ENCODE data around the gene PALMD. TPM values are rescaled to one million over a fixed set of nuclear protein-coding genes. Genes with fewer than 3 reads are reported as not detected.

Gene PALMD
- polyA plus RNA-seq, 3 donors from 2014 or later, result not detected

- DNase-seq, result no peak
- H3K4me3 Mint-ChIP-seq, result no peak overlapping the region
- no peak overlapping the region for H3K27ac Mint-ChIP-seq
- no peaks in the 10 kb centered on the region for H3K27me3 Mint-ChIP-seq (ENCODE audit: low read depth in 3 of 3)
- H3K4me1 Mint-ChIP-seq, result no peaks in the 10 kb centered on the region
- no peaks in the 10 kb centered on the region for H3K36me3 Mint-ChIP-seq
- H3K9me3 Mint-ChIP-seq, result no peaks in the 10 kb centered on the region
These were observed 11.5 kb downstream of the PALMD start for GRCh38 chr1:99657213-99658030.

GRCh38 chr1:99658031-99658290 is 12.0 kb downstream of the PALMD start:
- no peaks in the 10 kb centered on the region for H3K27me3 Mint-ChIP-seq (ENCODE audit: low read depth in 3 of 3)
- no peaks in the 10 kb centered on the region for H3K4me1 Mint-ChIP-seq
- no peaks in the 10 kb centered on the region for H3K9me3 Mint-ChIP-seq
- no peak overlapping the region for H3K4me3 Mint-ChIP-seq
- no peak overlapping the region for H3K27ac Mint-ChIP-seq
- no peaks in the 10 kb centered on the region for H3K36me3 Mint-ChIP-seq
- no peak for DNase-seq

- H3K4me1 Mint-ChIP-seq, result no peaks in the 10 kb centered on the region
- H3K27ac Mint-ChIP-seq, result no peak overlapping the region
- no peak overlapping the region for H3K4me3 Mint-ChIP-seq
- no peak for DNase-seq
- H3K27me3 Mint-ChIP-seq (ENCODE audit: low read depth in 3 of 3), result peaks cover 0 to 4% (median 0%) of the 10 kb centered on the region in 3 donors
- no peaks in the 10 kb centered on the region for H3K36me3 Mint-ChIP-seq
- H3K9me3 Mint-ChIP-seq, result no peaks in the 10 kb centered on the region
These were observed 13.9 kb downstream of the PALMD start for GRCh38 chr1:99659755-99660210.

- no peak overlapping the region for H3K4me3 Mint-ChIP-seq
- H3K27ac Mint-ChIP-seq, result no peak overlapping the region
- no peak for DNase-seq
- H3K36me3 Mint-ChIP-seq, result no peaks in the 10 kb centered on the region
- no peaks in the 10 kb centered on the region for H3K9me3 Mint-ChIP-seq
- H3K27me3 Mint-ChIP-seq (ENCODE audit: low read depth in 3 of 3), result peaks cover 0 to 5% (median 0%) of the 10 kb centered on the region in 3 donors
- H3K4me1 Mint-ChIP-seq, result no peaks in the 10 kb centered on the region
These were observed 14.6 kb downstream of the PALMD start for GRCh38 chr1:99660496-99660895.

DNA sequence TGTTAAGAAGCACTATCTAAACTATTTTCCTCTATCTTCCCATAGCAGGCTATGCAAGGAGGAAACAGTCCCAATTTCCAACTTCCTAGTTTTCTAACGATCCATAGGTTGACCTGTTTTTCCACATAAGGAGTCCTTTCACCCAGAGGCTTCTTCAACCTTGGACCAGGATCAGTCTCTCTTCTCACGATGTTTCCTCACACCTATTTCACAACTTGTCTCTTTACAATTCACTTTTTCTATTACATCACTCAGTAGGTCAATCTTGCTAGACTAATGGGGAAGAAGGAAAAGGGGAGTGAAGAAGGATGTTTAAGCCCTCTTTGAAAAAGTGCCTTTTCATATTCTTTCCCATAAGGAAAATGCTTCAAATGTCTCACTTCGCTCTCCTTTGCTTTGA is 15.9 kb downstream of the PALMD start:
- Mint-ChIP-seq H3K4me1 (no peaks in the 10 kb centered on the region), H3K9me3 (no peaks in the 10 kb centered on the region), H3K36me3 (no peaks in the 10 kb centered on the region), H3K27ac (no peak overlapping the region), H3K27me3 (ENCODE audit: low read depth in 3 of 3) (peaks cover 0 to 5% (median 0%) of the 10 kb centered on the region in 3 donors), H3K4me3 (no peak overlapping the region)
- no peak for DNase-seq

GRCh38 chr1:99662539-99663080 is 16.7 kb downstream of the PALMD start:
- H3K36me3 Mint-ChIP-seq, result no peaks in the 10 kb centered on the region
- no peak overlapping the region for H3K4me3 Mint-ChIP-seq
- no peaks in the 10 kb centered on the region for H3K9me3 Mint-ChIP-seq
- H3K27ac Mint-ChIP-seq, result no peak overlapping the region
- no peaks in the 10 kb centered on the region for H3K4me1 Mint-ChIP-seq
- peaks cover 0 to 8% (median 0%) of the 10 kb centered on the region in 3 donors for H3K27me3 Mint-ChIP-seq (ENCODE audit: low read depth in 3 of 3)
- DNase-seq, result no peak

DNA sequence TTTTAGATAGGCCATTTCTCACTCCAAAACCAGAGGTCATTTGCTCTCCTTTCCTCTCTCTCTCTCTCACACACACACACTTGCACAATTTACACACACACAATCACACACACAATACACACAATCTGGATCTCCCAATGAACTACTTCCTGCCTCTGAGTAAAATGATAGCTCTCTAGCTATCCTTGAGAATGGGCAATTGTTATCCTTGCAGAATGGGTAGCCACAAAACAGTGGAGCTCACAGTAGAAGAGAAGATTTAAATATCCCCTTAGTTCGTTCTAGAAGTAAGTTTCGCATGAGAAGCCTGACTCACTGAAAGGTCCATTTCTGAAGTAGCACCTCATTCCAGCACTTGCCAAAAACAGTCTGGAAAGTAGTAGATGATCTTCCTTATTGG is 17.6 kb downstream of the PALMD start:
- H3K27ac Mint-ChIP-seq, result no peak overlapping the region
- no peak overlapping the region for H3K4me3 Mint-ChIP-seq
- H3K36me3 Mint-ChIP-seq, result no peaks in the 10 kb centered on the region
- peaks cover 0 to 12% (median 1%) of the 10 kb centered on the region in 3 donors for H3K27me3 Mint-ChIP-seq (ENCODE audit: low read depth in 3 of 3)
- no peak for DNase-seq
- H3K9me3 Mint-ChIP-seq, result no peaks in the 10 kb centered on the region
- H3K4me1 Mint-ChIP-seq, result no peaks in the 10 kb centered on the region

- peaks cover 0 to 13% (median 2%) of the 10 kb centered on the region in 3 donors for H3K27me3 Mint-ChIP-seq (ENCODE audit: low read depth in 3 of 3)
- no peak overlapping the region for H3K4me3 Mint-ChIP-seq
- H3K4me1 Mint-ChIP-seq, result no peaks in the 10 kb centered on the region
- DNase-seq, result no peak
- H3K9me3 Mint-ChIP-seq, result no peaks in the 10 kb centered on the region
- H3K36me3 Mint-ChIP-seq, result no peaks in the 10 kb centered on the region
- no peak overlapping the region for H3K27ac Mint-ChIP-seq
These were observed 19.3 kb downstream of the PALMD start for GRCh38 chr1:99665212-99665611.

GRCh38 chr1:99669376-99669775 is 23.5 kb downstream of the PALMD start:
- Mint-ChIP-seq H3K27me3 (ENCODE audit: low read depth in 3 of 3) (peaks cover 0 to 18% (median 2%) of the 10 kb centered on the region in 3 donors), H3K27ac (no peak overlapping the region), H3K4me3 (no peak overlapping the region), H3K9me3 (no peaks in the 10 kb centered on the region), H3K36me3 (no peaks in the 10 kb centered on the region), H3K4me1 (no peaks in the 10 kb centered on the region)
- DNase-seq, result no peak

DNA sequence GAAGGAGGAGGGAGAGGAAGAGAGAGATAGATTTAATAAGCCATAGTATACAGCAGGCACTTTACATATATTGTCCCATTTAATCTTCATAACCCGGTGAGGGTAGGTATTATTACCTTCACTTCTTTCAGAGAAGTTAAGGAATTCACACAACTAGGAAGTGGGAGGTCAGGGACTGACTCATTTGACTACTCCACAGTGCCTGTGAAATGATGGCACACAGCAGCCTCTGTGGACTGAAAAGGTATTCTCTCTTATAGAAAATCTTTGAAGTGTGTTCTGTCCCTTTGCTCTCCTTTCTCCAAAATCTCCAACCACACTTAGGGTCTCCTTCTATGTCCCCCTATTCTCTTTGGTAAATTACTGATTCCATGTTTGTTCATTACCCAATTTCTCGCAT is 23.9 kb downstream of the PALMD start:
- Mint-ChIP-seq H3K36me3 (no peaks in the 10 kb centered on the region), H3K27me3 (ENCODE audit: low read depth in 3 of 3) (peaks cover 0 to 15% (median 2%) of the 10 kb centered on the region in 3 donors), H3K27ac (no peak overlapping the region), H3K4me1 (no peaks in the 10 kb centered on the region), H3K4me3 (no peak overlapping the region), H3K9me3 (no peaks in the 10 kb centered on the region)
- DNase-seq, result no peak

GRCh38 chr1:99670583-99670982 is 24.7 kb downstream of the PALMD start:
- Mint-ChIP-seq H3K27ac (no peak overlapping the region), H3K36me3 (no peaks in the 10 kb centered on the region), H3K4me3 (no peak overlapping the region), H3K4me1 (no peaks in the 10 kb centered on the region), H3K9me3 (no peaks in the 10 kb centered on the region), H3K27me3 (ENCODE audit: low read depth in 3 of 3) (peaks cover 0 to 15% (median 2%) of the 10 kb centered on the region in 3 donors)
- DNase-seq, result no peak

- Mint-ChIP-seq H3K36me3 (no peaks in the 10 kb centered on the region), H3K4me3 (no peak overlapping the region), H3K27me3 (ENCODE audit: low read depth in 3 of 3) (peaks cover 0 to 15% (median 2%) of the 10 kb centered on the region in 3 donors), H3K4me1 (no peaks in the 10 kb centered on the region), H3K9me3 (no peaks in the 10 kb centered on the region), H3K27ac (no peak overlapping the region)
- no peak for DNase-seq
These were observed 26.1 kb downstream of the PALMD start for GRCh38 chr1:99672038-99672437.

- Mint-ChIP-seq H3K4me3 (no peak overlapping the region), H3K27me3 (ENCODE audit: low read depth in 3 of 3) (peaks cover 0 to 12% (median 2%) of the 10 kb centered on the region in 3 donors), H3K4me1 (no peaks in the 10 kb centered on the region), H3K36me3 (no peaks in the 10 kb centered on the region), H3K27ac (no peak overlapping the region), H3K9me3 (no peaks in the 10 kb centered on the region)
- no peak for DNase-seq
These were observed 26.8 kb downstream of the PALMD start for GRCh38 chr1:99672530-99673213.

DNA sequence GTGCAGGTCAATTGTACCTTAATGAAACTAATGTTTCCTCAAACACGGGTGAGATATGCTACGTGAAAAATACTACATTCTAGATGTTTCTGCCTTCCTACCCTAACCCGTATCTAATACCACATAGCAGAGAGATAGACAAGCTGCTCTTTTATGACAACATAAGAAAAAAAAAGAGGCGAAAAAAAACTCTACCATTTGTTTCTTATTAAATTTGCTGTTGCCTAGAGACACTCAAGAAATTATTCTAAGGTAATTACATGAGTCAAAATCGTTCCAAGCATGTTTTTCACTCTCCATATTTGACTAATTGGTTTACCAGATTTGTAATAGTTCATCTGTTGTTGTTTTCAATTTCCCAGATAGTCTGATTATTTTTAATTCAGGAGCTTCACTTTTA is 27.4 kb downstream of the PALMD start:
- H3K4me3 Mint-ChIP-seq, result no peak overlapping the region
- H3K4me1 Mint-ChIP-seq, result no peaks in the 10 kb centered on the region
- peaks cover 0 to 10% (median 2%) of the 10 kb centered on the region in 3 donors for H3K27me3 Mint-ChIP-seq (ENCODE audit: low read depth in 3 of 3)
- no peaks in the 10 kb centered on the region for H3K9me3 Mint-ChIP-seq
- DNase-seq, result no peak
- no peaks in the 10 kb centered on the region for H3K36me3 Mint-ChIP-seq
- H3K27ac Mint-ChIP-seq, result no peak overlapping the region

Measured in immature natural killer cell (primary cell).